WTC11 (cell line): Measurements from ENCODE around the gene EVI5L. TPM values are rescaled to one million over a fixed set of nuclear protein-coding genes. Genes with fewer than 3 reads are reported as not detected.

Experiments used
- FOXJ3 ChIP-seq: sonication (generic); formaldehyde crosslinking; IDR thresholded peaks from 2 replicates; pipeline ENCODE4 v1.9.0; 2021; ENCODE audit warnings: missing genetic modification reagents, mild to moderate bottlenecking, borderline replicate concordance
- FOXP1 ChIP-seq: sonication (generic); formaldehyde crosslinking; IDR thresholded peaks from 2 replicates; pipeline ENCODE4 v1.8.0; 2022; ENCODE audit warnings: missing genetic modification reagents, mild to moderate bottlenecking, moderate library complexity, borderline replicate concordance
- GRHL2 ChIP-seq: fragments of 250-450 bp; sonication (Bioruptor Pico); IDR thresholded peaks from 2 replicates; pipeline ENCODE4 v1.8.0; 2022; ENCODE audit warnings: mild to moderate bottlenecking, moderate library complexity; ENCODE audit not compliant: insufficient replicate concordance, severe bottlenecking
- HMGA2 ChIP-seq: fragments of 250-450 bp; sonication (Bioruptor Pico); IDR thresholded peaks from 2 replicates; pipeline ENCODE4 v1.4.0; 2021; ENCODE audit warnings: mild to moderate bottlenecking, moderate library complexity
- IRF1 ChIP-seq: sonication (generic); formaldehyde crosslinking; IDR thresholded peaks from 2 replicates; pipeline ENCODE4 v1.8.0; 2023; ENCODE audit warnings: missing genetic modification reagents
- IRF2 ChIP-seq: sonication (generic); formaldehyde crosslinking; IDR thresholded peaks from 2 replicates; pipeline ENCODE4 v1.8.0; 2022; ENCODE audit warnings: low read depth, missing genetic modification reagents, borderline replicate concordance
- KAT7 ChIP-seq: sonication (generic); formaldehyde crosslinking; IDR thresholded peaks from 2 replicates; pipeline ENCODE4 v1.8.1; 2023; ENCODE audit warnings: missing genetic modification reagents, mild to moderate bottlenecking, borderline replicate concordance
- MXD4 ChIP-seq: fragments of 250-450 bp; sonication (Bioruptor Pico); IDR thresholded peaks from 2 replicates; pipeline ENCODE4 v1.8.0; 2021; ENCODE audit warnings: mild to moderate bottlenecking, moderate library complexity, borderline replicate concordance
- NFATC4 ChIP-seq: fragments of 250-450 bp; sonication (Bioruptor Pico); IDR thresholded peaks from 2 replicates; pipeline ENCODE4 v1.9.0; 2021; ENCODE audit warnings: mild to moderate bottlenecking
- NR2C2 ChIP-seq: sonication (generic); formaldehyde crosslinking; IDR thresholded peaks from 2 replicates; pipeline ENCODE4 v1.8.0; 2022; ENCODE audit warnings: mild to moderate bottlenecking, missing genetic modification reagents
- OVOL2 ChIP-seq: fragments of 250-450 bp; sonication (Bioruptor Pico); IDR thresholded peaks from 2 replicates; pipeline ENCODE4 v1.9.0; 2021; ENCODE audit warnings: mild to moderate bottlenecking, borderline replicate concordance
- PRRX2 ChIP-seq: fragments of 250-450 bp; sonication (Bioruptor Pico); IDR thresholded peaks from 2 replicates; pipeline ENCODE4 v1.8.0; 2021; ENCODE audit warnings: mild to moderate bottlenecking
- RORB ChIP-seq: fragments of 250-450 bp; sonication (Bioruptor Pico); IDR thresholded peaks from 2 replicates; pipeline ENCODE4 v1.9.0; 2021; ENCODE audit warnings: mild to moderate bottlenecking
- SMAD3 ChIP-seq: sonication (generic); formaldehyde crosslinking; IDR thresholded peaks from 2 replicates; pipeline ENCODE4 v1.8.0; 2022; ENCODE audit warnings: missing genetic modification reagents, mild to moderate bottlenecking, borderline replicate concordance
- SMAD4 ChIP-seq: sonication (generic); formaldehyde crosslinking; IDR thresholded peaks from 2 replicates; pipeline ENCODE4 v1.8.0; 2022; ENCODE audit warnings: mild to moderate bottlenecking, missing genetic modification reagents
- SOX15 ChIP-seq: fragments of 250-450 bp; sonication (Bioruptor Pico); IDR thresholded peaks from 2 replicates; pipeline ENCODE4 v1.9.0; 2021; ENCODE audit warnings: mild to moderate bottlenecking
- TEAD1 ChIP-seq: sonication (generic); formaldehyde crosslinking; IDR thresholded peaks from 2 replicates; pipeline ENCODE4 v1.8.0; 2022; ENCODE audit warnings: mild to moderate bottlenecking, missing genetic modification reagents
- TEAD4 ChIP-seq: sonication (generic); formaldehyde crosslinking; IDR thresholded peaks from 2 replicates; pipeline ENCODE4 v1.8.0; 2022; ENCODE audit warnings: mild to moderate bottlenecking, missing genetic modification reagents
- ZNF138 ChIP-seq: sonication (generic); formaldehyde crosslinking; conservative IDR thresholded peaks from 2 replicates; pipeline ENCODE4 v1.8.1; 2022; ENCODE audit warnings: mild to moderate bottlenecking, moderate library complexity, missing genetic modification reagents
- ZNF219 ChIP-seq: sonication (generic); formaldehyde crosslinking; IDR thresholded peaks from 2 replicates; pipeline ENCODE4 v1.8.0; 2023; ENCODE audit warnings: missing genetic modification reagents, mild to moderate bottlenecking, borderline replicate concordance
- ZNF263 ChIP-seq: sonication (generic); formaldehyde crosslinking; IDR thresholded peaks from 2 replicates; pipeline ENCODE4 v1.8.1; 2022; ENCODE audit warnings: low read depth, mild to moderate bottlenecking, moderate library complexity, missing genetic modification reagents
- ZNF423 ChIP-seq: fragments of 250-450 bp; sonication (Bioruptor Pico); IDR thresholded peaks from 2 replicates; pipeline ENCODE4 v2.1.2; 2022; ENCODE audit warnings: mild to moderate bottlenecking, moderate library complexity
- total RNA-seq: library from RNA; stranded (reverse); gene quantifications from 3 replicates; pipeline ENCODE4 v1.2.3, GENCODE V29; 2021
- TF ChIP-seq, protein P1 (sequence below): sonication (generic); formaldehyde crosslinking; IDR thresholded peaks from 2 replicates; pipeline ENCODE4 v1.8.0; 2022; ENCODE audit warnings: missing genetic modification reagents
- TF ChIP-seq, protein P2 (sequence below): sonication (generic); formaldehyde crosslinking; conservative IDR thresholded peaks from 2 replicates; pipeline ENCODE4 v1.8.1; 2022; ENCODE audit warnings: mild to moderate bottlenecking, missing genetic modification reagents
- TF ChIP-seq, protein P3 (sequence below): sonication (generic); formaldehyde crosslinking; IDR thresholded peaks from 2 replicates; pipeline ENCODE4 v1.8.1; 2022; ENCODE audit warnings: mild to moderate bottlenecking, missing genetic modification reagents, moderate library complexity, borderline replicate concordance
- TF ChIP-seq, protein P4 (sequence below): fragments of 250-450 bp; sonication (Bioruptor Pico); IDR thresholded peaks from 2 replicates; pipeline ENCODE4 v1.9.0; 2021; ENCODE audit warnings: mild to moderate bottlenecking
- TF ChIP-seq, protein P5 (sequence below): sonication (generic); formaldehyde crosslinking; IDR thresholded peaks from 2 replicates; pipeline ENCODE4 v1.8.1; 2022; ENCODE audit warnings: mild to moderate bottlenecking, moderate library complexity, missing genetic modification reagents
- TF ChIP-seq, protein P6 (sequence below): sonication (generic); formaldehyde crosslinking; IDR thresholded peaks from 2 replicates; pipeline ENCODE4 v1.8.1; 2023; ENCODE audit warnings: mild to moderate bottlenecking, moderate library complexity, missing genetic modification reagents

EVI5L gene
- total RNA-seq, 1 experiment from 2014 or later = 10.5 TPM

- TF ChIP-seq, protein P1, sequence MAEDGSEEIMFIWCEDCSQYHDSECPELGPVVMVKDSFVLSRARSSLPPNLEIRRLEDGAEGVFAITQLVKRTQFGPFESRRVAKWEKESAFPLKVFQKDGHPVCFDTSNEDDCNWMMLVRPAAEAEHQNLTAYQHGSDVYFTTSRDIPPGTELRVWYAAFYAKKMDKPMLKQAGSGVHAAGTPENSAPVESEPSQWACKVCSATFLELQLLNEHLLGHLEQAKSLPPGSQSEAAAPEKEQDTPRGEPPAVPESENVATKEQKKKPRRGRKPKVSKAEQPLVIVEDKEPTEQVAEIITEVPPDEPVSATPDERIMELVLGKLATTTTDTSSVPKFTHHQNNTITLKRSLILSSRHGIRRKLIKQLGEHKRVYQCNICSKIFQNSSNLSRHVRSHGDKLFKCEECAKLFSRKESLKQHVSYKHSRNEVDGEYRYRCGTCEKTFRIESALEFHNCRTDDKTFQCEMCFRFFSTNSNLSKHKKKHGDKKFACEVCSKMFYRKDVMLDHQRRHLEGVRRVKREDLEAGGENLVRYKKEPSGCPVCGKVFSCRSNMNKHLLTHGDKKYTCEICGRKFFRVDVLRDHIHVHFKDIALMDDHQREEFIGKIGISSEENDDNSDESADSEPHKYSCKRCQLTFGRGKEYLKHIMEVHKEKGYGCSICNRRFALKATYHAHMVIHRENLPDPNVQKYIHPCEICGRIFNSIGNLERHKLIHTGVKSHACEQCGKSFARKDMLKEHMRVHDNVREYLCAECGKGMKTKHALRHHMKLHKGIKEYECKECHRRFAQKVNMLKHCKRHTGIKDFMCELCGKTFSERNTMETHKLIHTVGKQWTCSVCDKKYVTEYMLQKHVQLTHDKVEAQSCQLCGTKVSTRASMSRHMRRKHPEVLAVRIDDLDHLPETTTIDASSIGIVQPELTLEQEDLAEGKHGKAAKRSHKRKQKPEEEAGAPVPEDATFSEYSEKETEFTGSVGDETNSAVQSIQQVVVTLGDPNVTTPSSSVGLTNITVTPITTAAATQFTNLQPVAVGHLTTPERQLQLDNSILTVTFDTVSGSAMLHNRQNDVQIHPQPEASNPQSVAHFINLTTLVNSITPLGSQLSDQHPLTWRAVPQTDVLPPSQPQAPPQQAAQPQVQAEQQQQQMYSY (CRISPR knock-in tag) = peak; percentile 49; the same call in 1 of the 2 replicates
- TF ChIP-seq ZNF423 (CRISPR knock-in tag) (no peak), PRRX2 (CRISPR knock-in tag) (no peak), ZNF138 (CRISPR knock-in tag) (no peak), ZNF219 (no peak), IRF1 (CRISPR knock-in tag) (peak; percentile 90), RORB (CRISPR knock-in tag) (no peak), SOX15 (CRISPR knock-in tag) (no peak), IRF2 (CRISPR knock-in tag) (no peak), SMAD3 (peak; percentile 29; the same call in 1 of the 2 replicates), OVOL2 (CRISPR knock-in tag) (no peak), FOXJ3 (CRISPR knock-in tag) (no peak), SMAD4 (CRISPR knock-in tag) (no peak), KAT7 (CRISPR knock-in tag) (no peak), TEAD1 (CRISPR knock-in tag) (peak; percentile 96), NFATC4 (CRISPR knock-in tag) (no peak), GRHL2 (CRISPR knock-in tag) (no peak), ZNF263 (CRISPR knock-in tag) (no peak), TEAD4 (CRISPR knock-in tag) (no peak), MXD4 (no peak), FOXP1 (CRISPR knock-in tag) (peak; percentile 95), HMGA2 (CRISPR knock-in tag) (no peak), NR2C2 (no peak)
- TF ChIP-seq, protein P2, sequence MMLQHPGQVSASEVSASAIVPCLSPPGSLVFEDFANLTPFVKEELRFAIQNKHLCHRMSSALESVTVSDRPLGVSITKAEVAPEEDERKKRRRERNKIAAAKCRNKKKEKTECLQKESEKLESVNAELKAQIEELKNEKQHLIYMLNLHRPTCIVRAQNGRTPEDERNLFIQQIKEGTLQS (CRISPR knock-in tag) = peak; percentile 69; the same call in 1 of the 2 replicates
- TF ChIP-seq, protein P3, sequence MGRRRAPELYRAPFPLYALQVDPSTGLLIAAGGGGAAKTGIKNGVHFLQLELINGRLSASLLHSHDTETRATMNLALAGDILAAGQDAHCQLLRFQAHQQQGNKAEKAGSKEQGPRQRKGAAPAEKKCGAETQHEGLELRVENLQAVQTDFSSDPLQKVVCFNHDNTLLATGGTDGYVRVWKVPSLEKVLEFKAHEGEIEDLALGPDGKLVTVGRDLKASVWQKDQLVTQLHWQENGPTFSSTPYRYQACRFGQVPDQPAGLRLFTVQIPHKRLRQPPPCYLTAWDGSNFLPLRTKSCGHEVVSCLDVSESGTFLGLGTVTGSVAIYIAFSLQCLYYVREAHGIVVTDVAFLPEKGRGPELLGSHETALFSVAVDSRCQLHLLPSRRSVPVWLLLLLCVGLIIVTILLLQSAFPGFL = no peak
- TF ChIP-seq, protein P4, sequence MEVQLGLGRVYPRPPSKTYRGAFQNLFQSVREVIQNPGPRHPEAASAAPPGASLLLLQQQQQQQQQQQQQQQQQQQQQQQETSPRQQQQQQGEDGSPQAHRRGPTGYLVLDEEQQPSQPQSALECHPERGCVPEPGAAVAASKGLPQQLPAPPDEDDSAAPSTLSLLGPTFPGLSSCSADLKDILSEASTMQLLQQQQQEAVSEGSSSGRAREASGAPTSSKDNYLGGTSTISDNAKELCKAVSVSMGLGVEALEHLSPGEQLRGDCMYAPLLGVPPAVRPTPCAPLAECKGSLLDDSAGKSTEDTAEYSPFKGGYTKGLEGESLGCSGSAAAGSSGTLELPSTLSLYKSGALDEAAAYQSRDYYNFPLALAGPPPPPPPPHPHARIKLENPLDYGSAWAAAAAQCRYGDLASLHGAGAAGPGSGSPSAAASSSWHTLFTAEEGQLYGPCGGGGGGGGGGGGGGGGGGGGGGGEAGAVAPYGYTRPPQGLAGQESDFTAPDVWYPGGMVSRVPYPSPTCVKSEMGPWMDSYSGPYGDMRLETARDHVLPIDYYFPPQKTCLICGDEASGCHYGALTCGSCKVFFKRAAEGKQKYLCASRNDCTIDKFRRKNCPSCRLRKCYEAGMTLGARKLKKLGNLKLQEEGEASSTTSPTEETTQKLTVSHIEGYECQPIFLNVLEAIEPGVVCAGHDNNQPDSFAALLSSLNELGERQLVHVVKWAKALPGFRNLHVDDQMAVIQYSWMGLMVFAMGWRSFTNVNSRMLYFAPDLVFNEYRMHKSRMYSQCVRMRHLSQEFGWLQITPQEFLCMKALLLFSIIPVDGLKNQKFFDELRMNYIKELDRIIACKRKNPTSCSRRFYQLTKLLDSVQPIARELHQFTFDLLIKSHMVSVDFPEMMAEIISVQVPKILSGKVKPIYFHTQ (CRISPR knock-in tag) = no peak
- TF ChIP-seq, protein P5, sequence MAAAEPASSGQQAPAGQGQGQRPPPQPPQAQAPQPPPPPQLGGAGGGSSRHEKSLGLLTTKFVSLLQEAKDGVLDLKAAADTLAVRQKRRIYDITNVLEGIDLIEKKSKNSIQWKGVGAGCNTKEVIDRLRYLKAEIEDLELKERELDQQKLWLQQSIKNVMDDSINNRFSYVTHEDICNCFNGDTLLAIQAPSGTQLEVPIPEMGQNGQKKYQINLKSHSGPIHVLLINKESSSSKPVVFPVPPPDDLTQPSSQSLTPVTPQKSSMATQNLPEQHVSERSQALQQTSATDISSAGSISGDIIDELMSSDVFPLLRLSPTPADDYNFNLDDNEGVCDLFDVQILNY (CRISPR knock-in tag) = peak; percentile 83; the same call in 1 of the 2 replicates
- TF ChIP-seq, protein P6, sequence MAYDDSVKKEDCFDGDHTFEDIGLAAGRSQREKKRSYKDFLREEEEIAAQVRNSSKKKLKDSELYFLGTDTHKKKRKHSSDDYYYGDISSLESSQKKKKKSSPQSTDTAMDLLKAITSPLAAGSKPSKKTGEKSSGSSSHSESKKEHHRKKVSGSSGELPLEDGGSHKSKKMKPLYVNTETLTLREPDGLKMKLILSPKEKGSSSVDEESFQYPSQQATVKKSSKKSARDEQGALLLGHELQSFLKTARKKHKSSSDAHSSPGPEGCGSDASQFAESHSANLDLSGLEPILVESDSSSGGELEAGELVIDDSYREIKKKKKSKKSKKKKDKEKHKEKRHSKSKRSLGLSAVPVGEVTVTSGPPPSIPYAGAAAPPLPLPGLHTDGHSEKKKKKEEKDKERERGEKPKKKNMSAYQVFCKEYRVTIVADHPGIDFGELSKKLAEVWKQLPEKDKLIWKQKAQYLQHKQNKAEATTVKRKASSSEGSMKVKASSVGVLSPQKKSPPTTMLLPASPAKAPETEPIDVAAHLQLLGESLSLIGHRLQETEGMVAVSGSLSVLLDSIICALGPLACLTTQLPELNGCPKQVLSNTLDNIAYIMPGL (CRISPR knock-in tag) = peak; percentile 56; the same call in 1 of the 2 replicates
Observed at GRCh38 chr19:7903244-7904073, 73.4 kb downstream of the EVI5L start, which contains the start of gene MAP2K7 (continued).
